DND-41 (cell line): ENCODE data around the gene NF2.
"Not testable (repeated sequence)": the region's sequence is repeated elsewhere in the genome, so short reads cannot be mapped to it uniquely, and the experiment has no call there.

Experiments
- EZH2 ChIP-seq: IDR thresholded peaks from 3 replicates; pipeline ENCODE4 v1.6.1; 2012; ENCODE audit warnings: borderline replicate concordance, low read depth, mild to moderate bottlenecking, moderate library complexity, low read length, inconsistent platforms; ENCODE audit not compliant: severe bottlenecking
- TF ChIP-seq, protein P1 (sequence below): IDR thresholded peaks from 2 replicates; pipeline ENCODE4 v1.5.1; 2012; ENCODE audit warnings: borderline replicate concordance, low read length, moderate library complexity, mild to moderate bottlenecking; ENCODE audit not compliant: poor library complexity, severe bottlenecking; ENCODE audit errors: extremely low read depth

DNA sequence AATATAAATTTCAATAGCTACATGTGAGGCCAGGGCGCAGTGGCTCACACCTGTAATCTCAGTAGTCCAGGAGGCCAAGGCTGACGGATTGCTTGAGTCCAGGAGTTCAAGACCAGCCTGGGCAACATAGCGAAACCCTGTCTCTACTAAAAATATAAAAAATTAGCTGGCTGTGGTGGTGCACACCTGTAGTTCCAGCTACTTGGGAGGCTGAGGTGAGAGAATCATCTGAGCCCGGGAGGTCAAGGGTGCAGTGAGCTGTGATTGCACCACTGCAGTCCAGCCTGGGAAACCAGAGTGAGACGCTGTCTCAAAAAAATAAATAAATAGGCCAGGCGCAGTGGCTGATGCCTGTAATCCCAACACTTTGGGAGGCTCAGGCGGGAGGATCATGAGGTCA, 36.9 kb upstream of the NF2 start:
- TF ChIP-seq, protein P1, sequence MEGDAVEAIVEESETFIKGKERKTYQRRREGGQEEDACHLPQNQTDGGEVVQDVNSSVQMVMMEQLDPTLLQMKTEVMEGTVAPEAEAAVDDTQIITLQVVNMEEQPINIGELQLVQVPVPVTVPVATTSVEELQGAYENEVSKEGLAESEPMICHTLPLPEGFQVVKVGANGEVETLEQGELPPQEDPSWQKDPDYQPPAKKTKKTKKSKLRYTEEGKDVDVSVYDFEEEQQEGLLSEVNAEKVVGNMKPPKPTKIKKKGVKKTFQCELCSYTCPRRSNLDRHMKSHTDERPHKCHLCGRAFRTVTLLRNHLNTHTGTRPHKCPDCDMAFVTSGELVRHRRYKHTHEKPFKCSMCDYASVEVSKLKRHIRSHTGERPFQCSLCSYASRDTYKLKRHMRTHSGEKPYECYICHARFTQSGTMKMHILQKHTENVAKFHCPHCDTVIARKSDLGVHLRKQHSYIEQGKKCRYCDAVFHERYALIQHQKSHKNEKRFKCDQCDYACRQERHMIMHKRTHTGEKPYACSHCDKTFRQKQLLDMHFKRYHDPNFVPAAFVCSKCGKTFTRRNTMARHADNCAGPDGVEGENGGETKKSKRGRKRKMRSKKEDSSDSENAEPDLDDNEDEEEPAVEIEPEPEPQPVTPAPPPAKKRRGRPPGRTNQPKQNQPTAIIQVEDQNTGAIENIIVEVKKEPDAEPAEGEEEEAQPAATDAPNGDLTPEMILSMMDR: not testable (repeated sequence)
- TF ChIP-seq EZH2: not testable (repeated sequence)
